Calu3 (cell line): Measurements from ENCODE around the gene ARSG. TPM values are rescaled to one million over a fixed set of nuclear protein-coding genes. Genes with fewer than 3 reads are reported as not detected.
A peak's percentile ranks its signal among the peaks of the same experiment; 100 is the strongest.
"Not testable (repeated sequence)": the region's sequence is repeated elsewhere in the genome, so short reads cannot be mapped to it uniquely, and the experiment has no call there.

Experiments
- BruUV-seq: library from RNA; stranded (reverse); fragments of 400-500 nt; replicated peaks from 2 replicates; lab custom pipeline; 2021; lab: Mats Ljungman, UMichigan
- CTCF ChIA-PET: fragments of 300-600 bp; sonication (Branson Sonifier 250); formaldehyde crosslinking; loops from one replicate; lab custom pipeline; 2022; ENCODE audit warnings: antibody characterized with exemption; lab: Charles Lee
- DNase-seq: peaks from one replicate; pipeline ENCODE4 v3.0.0; 2022
- H3K27ac Mint-ChIP-seq: one replicate; pipeline ENCODE4 v1.8.0; 2022; ENCODE audit warnings: mixed read lengths; ENCODE audit not compliant: unreplicated experiment
- H3K27me3 Mint-ChIP-seq: one replicate; pipeline ENCODE4 v1.8.0; 2022; ENCODE audit warnings: mixed read lengths; ENCODE audit not compliant: unreplicated experiment
- H3K36me3 Mint-ChIP-seq: one replicate; pipeline ENCODE4 v1.8.0; 2022; ENCODE audit warnings: mild to moderate bottlenecking, moderate library complexity, mixed read lengths; ENCODE audit not compliant: insufficient read depth, unreplicated experiment
- H3K4me1 Mint-ChIP-seq: one replicate; pipeline ENCODE4 v1.8.0; 2022; ENCODE audit warnings: mild to moderate bottlenecking, low read depth, mixed read lengths; ENCODE audit not compliant: unreplicated experiment
- H3K4me3 Mint-ChIP-seq: one replicate; pipeline ENCODE4 v1.8.0; 2022; ENCODE audit warnings: mild to moderate bottlenecking, low read depth, moderate library complexity, mixed read lengths; ENCODE audit not compliant: unreplicated experiment
- H3K9me3 Mint-ChIP-seq: one replicate; pipeline ENCODE4 v1.8.0; 2022; ENCODE audit warnings: low read depth, mixed read lengths; ENCODE audit not compliant: unreplicated experiment
- intact Hi-C: fragments of 100-400 bp; cut with micrococcal nuclease; formaldehyde crosslinking; loops from one replicate; pipeline ENCODE4 v1.10.0; 2022; ENCODE audit not compliant: unreplicated experiment
- total RNA-seq: library from RNA; stranded (reverse); gene quantifications from 2 replicates; pipeline ENCODE4 v1.2.3, GENCODE V29; 2022
- TF ChIP-seq, protein P1 (sequence below): fragments of 200-600 bp; IDR thresholded peaks from one replicate; pipeline ENCODE4 v1.8.0; 2022; ENCODE audit warnings: antibody characterized with exemption; ENCODE audit not compliant: unreplicated experiment

The ARSG gene
- total RNA-seq, 1 experiment from 2014 or later: 1.4 TPM

GRCh38 chr17:68413597-68414560, 122.6 kb downstream of the ARSG start:
- H3K4me1 Mint-ChIP-seq, H3K9me3 Mint-ChIP-seq, BruUV-seq, CTCF ChIA-PET, intact Hi-C loops, H3K36me3 Mint-ChIP-seq: not testable (repeated sequence)
- Mint-ChIP-seq H3K27ac (peak overlapping the region; percentile 54), H3K4me3 (peak overlapping the region; percentile 87), H3K27me3 (peaks cover 36% of the 10 kb centered on the region)
- peak; percentile 51 for DNase-seq

DNA sequence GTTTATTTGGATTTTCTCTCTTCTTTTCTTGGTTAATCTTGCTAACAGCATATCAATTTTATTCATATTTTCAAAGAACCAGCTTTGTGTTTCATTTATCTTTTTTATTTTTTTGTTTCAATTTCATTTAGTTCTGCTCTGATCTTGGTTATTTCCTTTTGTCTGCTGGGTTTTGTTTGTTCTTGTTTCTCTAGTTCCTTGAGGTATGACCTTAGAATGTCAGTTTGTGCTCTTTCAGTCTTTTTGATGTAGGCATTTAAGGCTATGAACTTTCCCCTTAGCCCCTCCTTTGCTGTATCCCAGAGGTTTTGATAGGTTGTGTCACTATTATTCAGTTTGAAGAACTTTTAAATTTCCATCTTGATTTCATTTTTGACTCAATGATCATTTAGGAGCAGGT, 123.6 kb downstream of the ARSG start:
- BruUV-seq, DNase-seq, H3K9me3 Mint-ChIP-seq, H3K4me1 Mint-ChIP-seq, H3K27ac Mint-ChIP-seq, intact Hi-C loops, H3K36me3 Mint-ChIP-seq, CTCF ChIA-PET: not testable (repeated sequence)
- peaks cover 36% of the 10 kb centered on the region for H3K27me3 Mint-ChIP-seq
- peak overlapping the region; percentile 87 for H3K4me3 Mint-ChIP-seq

- H3K9me3 Mint-ChIP-seq: no peaks in the 10 kb centered on the region
- no peak for DNase-seq
- H3K27me3 Mint-ChIP-seq: peaks cover 25% of the 10 kb centered on the region
- no TSS peak for BruUV-seq
- peaks cover 6% of the 10 kb centered on the region for H3K4me1 Mint-ChIP-seq
- TF ChIP-seq, protein P1, sequence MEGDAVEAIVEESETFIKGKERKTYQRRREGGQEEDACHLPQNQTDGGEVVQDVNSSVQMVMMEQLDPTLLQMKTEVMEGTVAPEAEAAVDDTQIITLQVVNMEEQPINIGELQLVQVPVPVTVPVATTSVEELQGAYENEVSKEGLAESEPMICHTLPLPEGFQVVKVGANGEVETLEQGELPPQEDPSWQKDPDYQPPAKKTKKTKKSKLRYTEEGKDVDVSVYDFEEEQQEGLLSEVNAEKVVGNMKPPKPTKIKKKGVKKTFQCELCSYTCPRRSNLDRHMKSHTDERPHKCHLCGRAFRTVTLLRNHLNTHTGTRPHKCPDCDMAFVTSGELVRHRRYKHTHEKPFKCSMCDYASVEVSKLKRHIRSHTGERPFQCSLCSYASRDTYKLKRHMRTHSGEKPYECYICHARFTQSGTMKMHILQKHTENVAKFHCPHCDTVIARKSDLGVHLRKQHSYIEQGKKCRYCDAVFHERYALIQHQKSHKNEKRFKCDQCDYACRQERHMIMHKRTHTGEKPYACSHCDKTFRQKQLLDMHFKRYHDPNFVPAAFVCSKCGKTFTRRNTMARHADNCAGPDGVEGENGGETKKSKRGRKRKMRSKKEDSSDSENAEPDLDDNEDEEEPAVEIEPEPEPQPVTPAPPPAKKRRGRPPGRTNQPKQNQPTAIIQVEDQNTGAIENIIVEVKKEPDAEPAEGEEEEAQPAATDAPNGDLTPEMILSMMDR: no peak
- H3K4me3 Mint-ChIP-seq: no peak overlapping the region
- intact Hi-C loops: no loop called here
- CTCF ChIA-PET: interaction anchor here (0.6 kb wide), 1 partner anchor 131 kb away, joined by 4 read pairs; no protein-coding TSS in a partner anchor
- no peak overlapping the region for H3K27ac Mint-ChIP-seq
- H3K36me3 Mint-ChIP-seq: peaks cover 20% of the 10 kb centered on the region
Observed at GRCh38 chr17:68417317-68417716, 126.0 kb downstream of the ARSG start.

DNA sequence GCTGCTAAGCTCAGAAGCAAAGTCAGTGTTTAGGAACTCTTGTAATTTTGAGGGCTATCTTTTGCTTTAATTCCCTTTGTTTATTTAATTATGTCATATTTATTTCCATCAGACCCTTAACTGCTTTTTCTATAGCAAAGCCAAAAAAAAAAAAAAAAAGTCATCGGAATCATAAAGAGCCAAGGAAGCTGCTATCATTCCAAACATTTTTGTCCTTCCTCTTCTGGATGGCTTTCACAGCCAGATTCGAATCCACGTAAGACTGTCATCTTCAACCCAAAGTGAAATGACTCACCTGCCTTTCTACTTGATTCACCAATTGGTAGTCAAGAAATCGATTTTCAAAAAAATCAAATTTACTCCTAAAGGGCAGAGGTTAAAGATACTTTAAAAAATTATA, 127.6 kb downstream of the ARSG start:
- peaks cover 6% of the 10 kb centered on the region for H3K4me1 Mint-ChIP-seq
- intact Hi-C loops: no loop called here
- H3K27me3 Mint-ChIP-seq: peaks cover 25% of the 10 kb centered on the region
- H3K27ac Mint-ChIP-seq: no peak overlapping the region
- TF ChIP-seq, protein P1: no peak
- no TSS peak for BruUV-seq
- no peaks in the 10 kb centered on the region for H3K9me3 Mint-ChIP-seq
- DNase-seq: no peak
- H3K4me3 Mint-ChIP-seq: no peak overlapping the region
- CTCF ChIA-PET: no interaction called here
- peaks cover 16% of the 10 kb centered on the region for H3K36me3 Mint-ChIP-seq

DNA sequence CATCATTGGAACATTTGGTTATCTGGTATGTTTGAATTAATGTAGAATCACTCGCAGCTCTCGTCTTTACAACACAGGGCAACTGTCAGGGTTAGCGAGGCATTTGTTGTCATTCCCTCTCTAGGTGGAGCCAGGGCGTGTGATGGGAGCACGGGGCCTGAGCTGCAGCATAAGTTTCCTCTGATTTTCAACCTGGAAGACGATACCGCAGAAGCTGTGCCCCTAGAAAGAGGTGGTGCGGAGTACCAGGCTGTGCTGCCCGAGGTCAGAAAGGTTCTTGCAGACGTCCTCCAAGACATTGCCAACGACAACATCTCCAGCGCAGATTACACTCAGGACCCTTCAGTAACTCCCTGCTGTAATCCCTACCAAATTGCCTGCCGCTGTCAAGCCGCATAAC, 128.8 kb downstream of the ARSG start:
- H3K4me1 Mint-ChIP-seq: no peaks in the 10 kb centered on the region
- TF ChIP-seq, protein P1: no peak
- peaks cover 14% of the 10 kb centered on the region for H3K27me3 Mint-ChIP-seq
- CTCF ChIA-PET: no interaction called here
- H3K9me3 Mint-ChIP-seq: no peaks in the 10 kb centered on the region
- no peak overlapping the region for H3K4me3 Mint-ChIP-seq
- peaks cover 26% of the 10 kb centered on the region for H3K36me3 Mint-ChIP-seq
- BruUV-seq: no TSS peak
- no peak for DNase-seq
- no peak overlapping the region for H3K27ac Mint-ChIP-seq
- intact Hi-C loops: no loop called here
